Measurements from ENCODE around the gene ASCC3. TPM values are rescaled to one million over a fixed set of nuclear protein-coding genes. Genes with fewer than 3 reads are reported as not detected.

Gene ASCC3
- total and polyA plus RNA-seq, 2 experiments from 2014 or later, result 92.9 to 129 TPM

DNA sequence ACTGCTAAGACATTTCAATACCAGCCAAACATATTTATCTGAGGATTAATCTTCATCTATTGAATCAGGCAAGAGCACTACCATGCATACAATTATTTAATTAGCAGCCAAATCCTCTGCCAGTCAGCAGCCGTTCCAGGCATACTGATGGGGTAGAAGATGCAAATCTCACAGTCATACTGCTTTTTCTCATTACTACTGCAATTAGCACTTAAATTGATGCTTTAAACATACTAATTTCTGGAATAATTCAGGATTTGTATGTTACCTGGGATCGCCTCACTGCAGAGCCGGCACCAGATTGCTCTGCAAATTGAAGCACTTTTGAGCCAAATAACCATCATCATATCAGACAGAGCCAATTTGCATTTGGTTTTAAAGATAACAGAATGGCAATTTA is 366.5 kb downstream of the ASCC3 start:
- no peaks in the 10 kb centered on the region; the same call in 1 of the 2 replicates for H3K36me3 ChIP-seq (ENCODE audit: insufficient read depth)

More for the DNA sequence above, 366.5 kb downstream of the ASCC3 start:
- Mint-ChIP-seq H3K27me3 (ENCODE audit: insufficient read depth, low read depth, poor library complexity) (no peaks in the 10 kb centered on the region), H3K4me1 (no peaks in the 10 kb centered on the region), H3K9me3 (no peaks in the 10 kb centered on the region), H3K4me3 (no peak overlapping the region), H3K27ac (no peak overlapping the region), H3K36me3 (ENCODE audit: low read depth) (peaks cover 10% of the 10 kb centered on the region)
- DNase-seq (ENCODE audit: low spot score) (no peak), ATAC-seq (no peak)
- Histone ChIP-seq H3K4me3 (no peak overlapping the region), H3K27me3 (ENCODE audit: insufficient read depth) (no peaks in the 10 kb centered on the region), H3K9me2 (ENCODE audit: insufficient read depth) (no peaks in the 10 kb centered on the region), H3K79me2 (replicated peaks; ENCODE audit: insufficient read depth) (no peaks in the 10 kb centered on the region), H2AFZ (no peak overlapping the region), H3K4me1 (ENCODE audit: insufficient read depth) (no peaks in the 10 kb centered on the region), H3F3A (replicated peaks; ENCODE audit: low read depth) (no peaks in the 10 kb centered on the region), H4K20me1 (replicated peaks; ENCODE audit: insufficient read depth) (no peaks in the 10 kb centered on the region), H3K27ac (ENCODE audit: low read depth) (no peak overlapping the region), H3K4me2 (no peak overlapping the region)
- TF ChIP-seq, protein P1, sequence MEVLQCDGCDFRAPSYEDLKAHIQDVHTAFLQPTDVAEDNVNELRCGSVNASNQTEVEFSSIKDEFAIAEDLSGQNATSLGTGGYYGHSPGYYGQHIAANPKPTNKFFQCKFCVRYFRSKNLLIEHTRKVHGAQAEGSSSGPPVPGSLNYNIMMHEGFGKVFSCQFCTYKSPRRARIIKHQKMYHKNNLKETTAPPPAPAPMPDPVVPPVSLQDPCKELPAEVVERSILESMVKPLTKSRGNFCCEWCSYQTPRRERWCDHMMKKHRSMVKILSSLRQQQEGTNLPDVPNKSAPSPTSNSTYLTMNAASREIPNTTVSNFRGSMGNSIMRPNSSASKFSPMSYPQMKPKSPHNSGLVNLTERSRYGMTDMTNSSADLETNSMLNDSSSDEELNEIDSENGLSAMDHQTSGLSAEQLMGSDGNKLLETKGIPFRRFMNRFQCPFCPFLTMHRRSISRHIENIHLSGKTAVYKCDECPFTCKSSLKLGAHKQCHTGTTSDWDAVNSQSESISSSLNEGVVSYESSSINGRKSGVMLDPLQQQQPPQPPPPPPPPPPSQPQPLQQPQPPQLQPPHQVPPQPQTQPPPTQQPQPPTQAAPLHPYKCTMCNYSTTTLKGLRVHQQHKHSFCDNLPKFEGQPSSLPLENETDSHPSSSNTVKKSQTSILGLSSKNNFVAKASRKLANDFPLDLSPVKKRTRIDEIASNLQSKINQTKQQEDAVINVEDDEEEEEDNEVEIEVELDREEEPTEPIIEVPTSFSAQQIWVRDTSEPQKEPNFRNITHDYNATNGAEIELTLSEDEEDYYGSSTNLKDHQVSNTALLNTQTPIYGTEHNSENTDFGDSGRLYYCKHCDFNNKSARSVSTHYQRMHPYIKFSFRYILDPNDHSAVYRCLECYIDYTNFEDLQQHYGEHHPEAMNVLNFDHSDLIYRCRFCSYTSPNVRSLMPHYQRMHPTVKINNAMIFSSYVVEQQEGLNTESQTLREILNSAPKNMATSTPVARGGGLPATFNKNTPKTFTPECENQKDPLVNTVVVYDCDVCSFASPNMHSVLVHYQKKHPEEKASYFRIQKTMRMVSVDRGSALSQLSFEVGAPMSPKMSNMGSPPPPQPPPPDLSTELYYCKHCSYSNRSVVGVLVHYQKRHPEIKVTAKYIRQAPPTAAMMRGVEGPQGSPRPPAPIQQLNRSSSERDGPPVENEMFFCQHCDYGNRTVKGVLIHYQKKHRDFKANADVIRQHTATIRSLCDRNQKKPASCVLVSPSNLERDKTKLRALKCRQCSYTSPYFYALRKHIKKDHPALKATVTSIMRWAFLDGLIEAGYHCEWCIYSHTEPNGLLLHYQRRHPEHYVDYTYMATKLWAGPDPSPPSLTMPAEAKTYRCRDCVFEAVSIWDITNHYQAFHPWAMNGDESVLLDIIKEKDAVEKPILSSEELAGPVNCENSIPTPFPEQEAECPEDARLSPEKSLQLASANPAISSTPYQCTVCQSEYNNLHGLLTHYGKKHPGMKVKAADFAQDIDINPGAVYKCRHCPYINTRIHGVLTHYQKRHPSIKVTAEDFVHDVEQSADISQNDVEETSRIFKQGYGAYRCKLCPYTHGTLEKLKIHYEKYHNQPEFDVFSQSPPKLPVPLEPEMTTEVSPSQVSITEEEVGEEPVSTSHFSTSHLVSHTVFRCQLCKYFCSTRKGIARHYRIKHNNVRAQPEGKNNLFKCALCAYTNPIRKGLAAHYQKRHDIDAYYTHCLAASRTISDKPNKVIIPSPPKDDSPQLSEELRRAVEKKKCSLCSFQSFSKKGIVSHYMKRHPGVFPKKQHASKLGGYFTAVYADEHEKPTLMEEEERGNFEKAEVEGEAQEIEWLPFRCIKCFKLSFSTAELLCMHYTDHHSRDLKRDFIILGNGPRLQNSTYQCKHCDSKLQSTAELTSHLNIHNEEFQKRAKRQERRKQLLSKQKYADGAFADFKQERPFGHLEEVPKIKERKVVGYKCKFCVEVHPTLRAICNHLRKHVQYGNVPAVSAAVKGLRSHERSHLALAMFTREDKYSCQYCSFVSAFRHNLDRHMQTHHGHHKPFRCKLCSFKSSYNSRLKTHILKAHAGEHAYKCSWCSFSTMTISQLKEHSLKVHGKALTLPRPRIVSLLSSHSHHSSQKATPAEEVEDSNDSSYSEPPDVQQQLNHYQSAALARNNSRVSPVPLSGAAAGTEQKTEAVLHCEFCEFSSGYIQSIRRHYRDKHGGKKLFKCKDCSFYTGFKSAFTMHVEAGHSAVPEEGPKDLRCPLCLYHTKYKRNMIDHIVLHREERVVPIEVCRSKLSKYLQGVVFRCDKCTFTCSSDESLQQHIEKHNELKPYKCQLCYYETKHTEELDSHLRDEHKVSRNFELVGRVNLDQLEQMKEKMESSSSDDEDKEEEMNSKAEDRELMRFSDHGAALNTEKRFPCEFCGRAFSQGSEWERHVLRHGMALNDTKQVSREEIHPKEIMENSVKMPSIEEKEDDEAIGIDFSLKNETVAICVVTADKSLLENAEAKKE (CRISPR knock-in tag; IDR thresholded peaks at IDR 0.05), result no peak
- TF ChIP-seq, protein P2, sequence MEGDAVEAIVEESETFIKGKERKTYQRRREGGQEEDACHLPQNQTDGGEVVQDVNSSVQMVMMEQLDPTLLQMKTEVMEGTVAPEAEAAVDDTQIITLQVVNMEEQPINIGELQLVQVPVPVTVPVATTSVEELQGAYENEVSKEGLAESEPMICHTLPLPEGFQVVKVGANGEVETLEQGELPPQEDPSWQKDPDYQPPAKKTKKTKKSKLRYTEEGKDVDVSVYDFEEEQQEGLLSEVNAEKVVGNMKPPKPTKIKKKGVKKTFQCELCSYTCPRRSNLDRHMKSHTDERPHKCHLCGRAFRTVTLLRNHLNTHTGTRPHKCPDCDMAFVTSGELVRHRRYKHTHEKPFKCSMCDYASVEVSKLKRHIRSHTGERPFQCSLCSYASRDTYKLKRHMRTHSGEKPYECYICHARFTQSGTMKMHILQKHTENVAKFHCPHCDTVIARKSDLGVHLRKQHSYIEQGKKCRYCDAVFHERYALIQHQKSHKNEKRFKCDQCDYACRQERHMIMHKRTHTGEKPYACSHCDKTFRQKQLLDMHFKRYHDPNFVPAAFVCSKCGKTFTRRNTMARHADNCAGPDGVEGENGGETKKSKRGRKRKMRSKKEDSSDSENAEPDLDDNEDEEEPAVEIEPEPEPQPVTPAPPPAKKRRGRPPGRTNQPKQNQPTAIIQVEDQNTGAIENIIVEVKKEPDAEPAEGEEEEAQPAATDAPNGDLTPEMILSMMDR (conservative IDR thresholded peaks at IDR 0.05; ENCODE audit: low read depth in 2 of 2), result no peak
- no peak for TF ChIP-seq ZNF331 (CRISPR knock-in tag; IDR thresholded peaks at IDR 0.05; ENCODE audit: low read depth)
- TF ChIP-seq ZNF114 (CRISPR knock-in tag; IDR thresholded peaks at IDR 0.05), result no peak
- TF ChIP-seq STAT1 (IDR thresholded peaks at IDR 0.05; ENCODE audit: unreplicated experiment), result no peak
- no peak for TF ChIP-seq POLR2AphosphoS5 (IDR thresholded peaks at IDR 0.05; ENCODE audit: low read depth)
- TF ChIP-seq EZH2 (IDR thresholded peaks at IDR 0.05; ENCODE audit: low read depth, unreplicated experiment), result no peak

Measured in GM23338 (cell line).